Mesothelial cell of epicardium (in vitro differentiated cells): Measurements from ENCODE around the gene SLC25A44. TPM values are rescaled to one million over a fixed set of nuclear protein-coding genes. Genes with fewer than 3 reads are reported as not detected.

Experiments used
- DNase-seq, 2 experiments: peaks; one replicate each; pipeline ENCODE4 v3.0.0; 2021; ENCODE audit warnings: low spot score in 2 of 2; ENCODE audit not compliant: unreplicated experiment in 2 of 2
- H3K27ac Mint-ChIP-seq: 2 replicates; pipeline ENCODE4 v1.8.0; 2021; ENCODE audit warnings: mixed read lengths
- H3K27me3 Mint-ChIP-seq: 2 replicates; pipeline ENCODE4 v1.8.0; 2021; ENCODE audit warnings: low read depth, mixed read lengths
- H3K36me3 Mint-ChIP-seq: 2 replicates; pipeline ENCODE4 v1.8.0; 2021; ENCODE audit warnings: mixed read lengths
- H3K4me1 Mint-ChIP-seq: 2 replicates; pipeline ENCODE4 v1.8.0; 2021; ENCODE audit warnings: mixed read lengths
- H3K4me3 Mint-ChIP-seq: 2 replicates; pipeline ENCODE4 v1.8.0; 2021; ENCODE audit warnings: mild to moderate bottlenecking, moderate library complexity, mixed read lengths
- H3K9me3 Mint-ChIP-seq: 2 replicates; pipeline ENCODE4 v1.8.0; 2021; ENCODE audit warnings: mixed read lengths
- CTCF ChIP-seq: fragments of 200-600 bp; sonication (generic); IDR thresholded peaks from one replicate; pipeline ENCODE4 v1.5.0; 2021; ENCODE audit warnings: antibody characterized with exemption; ENCODE audit not compliant: unreplicated experiment
- total RNA-seq: library from RNA; stranded (reverse); gene quantifications from 3 replicates; pipeline ENCODE4 v1.2.1, GENCODE V29; 2021

The SLC25A44 gene
- total RNA-seq, 1 donor from 2014 or later: 15.4 TPM

- H3K36me3 Mint-ChIP-seq: peaks cover 26% of the 10 kb centered on the region
- no peak overlapping the region for H3K27ac Mint-ChIP-seq
- no peaks in the 10 kb centered on the region for H3K9me3 Mint-ChIP-seq
- no peaks in the 10 kb centered on the region for H3K27me3 Mint-ChIP-seq
- H3K4me1 Mint-ChIP-seq: peaks cover 4% of the 10 kb centered on the region
- no peak for TF ChIP-seq CTCF
- DNase-seq: no peak
- no peak overlapping the region for H3K4me3 Mint-ChIP-seq
Measured at GRCh38 chr1:156232201-156232894, 38.4 kb downstream of the SLC25A44 start.

GRCh38 chr1:156233426-156234127 is 39.7 kb downstream of the SLC25A44 start:
- DNase-seq: no peak
- peak overlapping the region; percentile 88 for H3K27ac Mint-ChIP-seq

GRCh38 chr1:156236164-156236563 is 42.3 kb downstream of the SLC25A44 start:
- no peaks in the 10 kb centered on the region for H3K27me3 Mint-ChIP-seq
- H3K4me1 Mint-ChIP-seq: peaks cover 4% of the 10 kb centered on the region
- H3K4me3 Mint-ChIP-seq: no peak overlapping the region
- no peak for TF ChIP-seq CTCF
- no peak overlapping the region for H3K27ac Mint-ChIP-seq
- peaks cover 27% of the 10 kb centered on the region for H3K36me3 Mint-ChIP-seq
- no peaks in the 10 kb centered on the region for H3K9me3 Mint-ChIP-seq
- no peak for DNase-seq

More at GRCh38 chr1:156233426-156234127, 39.7 kb downstream of the SLC25A44 start:
- Mint-ChIP-seq H3K27me3 (no peaks in the 10 kb centered on the region), H3K36me3 (peaks cover 25% of the 10 kb centered on the region), H3K9me3 (no peaks in the 10 kb centered on the region), H3K4me1 (peaks cover 4% of the 10 kb centered on the region), H3K4me3 (no peak overlapping the region)
- no peak for TF ChIP-seq CTCF

GRCh38 chr1:156238248-156238647 is 44.3 kb downstream of the SLC25A44 start:
- no peak for TF ChIP-seq CTCF
- DNase-seq: no peak
- Mint-ChIP-seq H3K4me1 (peaks cover 3% of the 10 kb centered on the region), H3K9me3 (no peaks in the 10 kb centered on the region), H3K27me3 (no peaks in the 10 kb centered on the region), H3K36me3 (peaks cover 27% of the 10 kb centered on the region), H3K27ac (no peak overlapping the region), H3K4me3 (no peak overlapping the region)

- DNase-seq: no peak
- Mint-ChIP-seq H3K9me3 (no peaks in the 10 kb centered on the region), H3K27me3 (no peaks in the 10 kb centered on the region), H3K4me3 (no peak overlapping the region), H3K36me3 (peaks cover 16% of the 10 kb centered on the region), H3K27ac (no peak overlapping the region), H3K4me1 (no peaks in the 10 kb centered on the region)
- TF ChIP-seq CTCF: no peak
Measured at GRCh38 chr1:156241311-156241811, 47.5 kb downstream of the SLC25A44 start.
